PC-3 (cell line): ENCODE results near the gene LRRC75A. TPM values are rescaled to one million over a fixed set of nuclear protein-coding genes. Genes with fewer than 3 reads are reported as not detected.

Experiments
- ATAC-seq: fragments of 200-7000 bp; cut with Tn5 transposase; 2 replicates; pipeline ENCODE4 v1.9.1; 2020; ENCODE audit warnings: mild to moderate bottlenecking, moderate library complexity
- BruUV-seq: library from RNA; stranded (reverse); fragments of 400-500 nt; replicated peaks from 2 replicates; lab custom pipeline; 2021; lab: Mats Ljungman, UMichigan
- CTCF ChIA-PET: fragments of 300-600 bp; sonication (Branson Sonifier 250); formaldehyde crosslinking; loops from one replicate; lab custom pipeline; 2022; ENCODE audit warnings: antibody characterized with exemption; lab: Charles Lee
- POLR2A ChIA-PET: fragments of 300-600 bp; sonication (Branson Sonifier 250); formaldehyde crosslinking; loops from one replicate; lab custom pipeline; 2022; ENCODE audit warnings: antibody characterized with exemption; ENCODE audit not compliant: unreplicated experiment; lab: Charles Lee
- DNase-seq: peaks from one replicate; pipeline ENCODE4 v3.0.0-alpha.2; 2015
- H2AFZ ChIP-seq: fragments of 300-600 bp; sonication (generic); 2 replicates; pipeline ENCODE4 v1.6.0; 2016; ENCODE audit warnings: antibody characterized with exemption, low read length
- H3F3A ChIP-seq: fragments of 300-600 bp; sonication (generic); one replicate; pipeline ENCODE4 v1.6.0; 2017; ENCODE audit warnings: antibody characterized with exemption, low read length, control low read depth, mild to moderate bottlenecking; ENCODE audit not compliant: unreplicated experiment
- H3K27ac ChIP-seq: fragments of 300-600 bp; sonication (generic); 2 replicates; pipeline ENCODE4 v1.5.1; 2016; ENCODE audit warnings: mild to moderate bottlenecking, low read length
- H3K27me3 ChIP-seq: fragments of 300-600 bp; sonication (generic); 2 replicates; pipeline ENCODE4 v1.6.1; 2016; ENCODE audit warnings: low read length, mixed read lengths
- H3K36me3 ChIP-seq: fragments of 300-600 bp; sonication (generic); 2 replicates; pipeline ENCODE4 v1.6.1; 2016; ENCODE audit warnings: low read depth, mixed run types, low read length, mixed read lengths
- H3K4me1 ChIP-seq: fragments of 300-600 bp; sonication (generic); 2 replicates; pipeline ENCODE4 v1.5.1; 2016; ENCODE audit warnings: low read length; ENCODE audit not compliant: insufficient read depth
- H3K4me2 ChIP-seq: fragments of 300-600 bp; sonication (generic); 2 replicates; pipeline ENCODE4 v1.6.0; 2016; ENCODE audit warnings: low read length
- H3K4me3 ChIP-seq: fragments of 300-600 bp; sonication (generic); 2 replicates; pipeline ENCODE4 v1.5.1; 2016; ENCODE audit warnings: mild to moderate bottlenecking, low read length, mixed read lengths
- H3K79me2 ChIP-seq: fragments of 300-600 bp; sonication (generic); 2 replicates; pipeline ENCODE4 v1.6.1; 2017; ENCODE audit warnings: low read length, mixed read lengths
- H3K9ac ChIP-seq: fragments of 300-600 bp; sonication (generic); 2 replicates; pipeline ENCODE4 v1.6.0; 2016; ENCODE audit warnings: mild to moderate bottlenecking, low read length
- H3K9me2 ChIP-seq: fragments of 300-600 bp; sonication (generic); replicated peaks from 2 replicates; pipeline ENCODE4 v1.6.1; 2016; ENCODE audit warnings: mixed run types, low read length, mixed read lengths
- H3K9me3 ChIP-seq: fragments of 300-600 bp; sonication (generic); 2 replicates; pipeline ENCODE4 v1.6.1; 2016; ENCODE audit warnings: low read length, mixed read lengths
- H4K20me1 ChIP-seq: fragments of 300-600 bp; sonication (generic); 2 replicates; pipeline ENCODE4 v1.6.1; 2016; ENCODE audit warnings: low read length, mixed read lengths
- CTCF ChIP-seq: fragments of 300-600 bp; sonication (generic); conservative IDR thresholded peaks from 2 replicates; pipeline ENCODE4 v1.5.1; 2017; ENCODE audit warnings: antibody characterized with exemption, low read depth, mild to moderate bottlenecking, low read length
- EZH2 ChIP-seq: fragments of 300-600 bp; sonication (generic); IDR thresholded peaks from one replicate; pipeline ENCODE4 v1.6.1; 2017; ENCODE audit warnings: antibody characterized with exemption, mild to moderate bottlenecking, low read length; ENCODE audit not compliant: unreplicated experiment
- EZH2phosphoT487 ChIP-seq: fragments of 300-600 bp; sonication (generic); IDR thresholded peaks from 2 replicates; pipeline ENCODE4 v1.6.1; 2018; ENCODE audit warnings: mild to moderate bottlenecking, antibody characterized with exemption, low read length, borderline replicate concordance
- intact Hi-C: fragments of 100-400 bp; cut with micrococcal nuclease; formaldehyde crosslinking; loops from 2 replicates; pipeline ENCODE4 v1.9.0; 2023
- total RNA-seq: library from RNA; depleted of rRNA; stranded (reverse); fragments of >200 nt; gene quantifications from 2 replicates; pipeline ENCODE4 v1.2.3, GENCODE V29; 2014

LRRC75A gene
- total RNA-seq, 1 experiment from 2014 or later: 15.8 TPM

GRCh38 chr17:16428098-16428882, 63.7 kb downstream of the LRRC75A start:
- no TSS peak for BruUV-seq
- no peaks in the 10 kb centered on the region for H3K9me3 ChIP-seq
- no peaks in the 10 kb centered on the region for H3K27me3 ChIP-seq
- 0 out of 2 replicates have a peak overlapping the region, but pooled peaks have one; percentile 24 for H2AFZ ChIP-seq
- DNase-seq (peak; percentile 57), ATAC-seq (peak; percentile 75)
- no peaks in the 10 kb centered on the region for H3K9me2 ChIP-seq
- no peaks in the 10 kb centered on the region for H4K20me1 ChIP-seq
- intact Hi-C loops: no loop called here
- no peak overlapping the region for H3K9ac ChIP-seq
- no peaks in the 10 kb centered on the region for H3K4me1 ChIP-seq
- no peaks in the 10 kb centered on the region for H3K79me2 ChIP-seq
- ChIA-PET CTCF (interaction anchor here (1.1 to 1.4 kb wide), 2 partner anchors 9 to 93 kb away, joined by 3 to 6 read pairs; no protein-coding TSS in a partner anchor), POLR2A (no interaction called here)
- no peak overlapping the region for H3K27ac ChIP-seq
- no peak overlapping the region for H3K4me2 ChIP-seq
- H3K36me3 ChIP-seq: no peaks in the 10 kb centered on the region
- TF ChIP-seq CTCF: peak; percentile 90
- TF ChIP-seq EZH2phosphoT487: no peak
- no peak overlapping the region for H3K4me3 ChIP-seq
- no peaks in the 10 kb centered on the region for H3F3A ChIP-seq

GRCh38 chr17:16427020-16427419, 65.0 kb downstream of the LRRC75A start:
- Histone ChIP-seq H3K36me3 (no peaks in the 10 kb centered on the region), H3K4me1 (no peaks in the 10 kb centered on the region), H3K79me2 (no peaks in the 10 kb centered on the region), H3F3A (no peaks in the 10 kb centered on the region), H3K27ac (no peak overlapping the region), H4K20me1 (no peaks in the 10 kb centered on the region), H3K9me2 (no peaks in the 10 kb centered on the region), H3K9me3 (no peaks in the 10 kb centered on the region), H3K4me2 (no peak overlapping the region), H2AFZ (no peak overlapping the region), H3K9ac (no peak overlapping the region), H3K4me3 (no peak overlapping the region), H3K27me3 (no peaks in the 10 kb centered on the region)
- ChIA-PET POLR2A (interaction anchor here (0.6 kb wide), 1 partner anchor 94 kb away, joined by 3 read pairs; no protein-coding TSS in a partner anchor), CTCF (no interaction called here)
- BruUV-seq: no TSS peak
- DNase-seq (no peak), ATAC-seq (no peak)
- no peak for TF ChIP-seq EZH2phosphoT487
- intact Hi-C loops: no loop called here

- intact Hi-C loops: no loop called here
- no peak for TF ChIP-seq CTCF
- TF ChIP-seq EZH2: no peak
- no peak for TF ChIP-seq EZH2phosphoT487
- H3K9ac ChIP-seq: no peak overlapping the region
- POLR2A ChIA-PET: no interaction called here
- no peaks in the 10 kb centered on the region for H3K79me2 ChIP-seq
- no peak overlapping the region for H2AFZ ChIP-seq
- no peak overlapping the region for H3K4me3 ChIP-seq
- H3K4me1 ChIP-seq: no peaks in the 10 kb centered on the region; the same call in 1 of the 2 replicates
- H3K4me2 ChIP-seq: no peak overlapping the region
- no peaks in the 10 kb centered on the region for H3F3A ChIP-seq
- no peaks in the 10 kb centered on the region for H3K27me3 ChIP-seq
- no peaks in the 10 kb centered on the region for H3K9me3 ChIP-seq
- DNase-seq: no peak
- CTCF ChIA-PET: no interaction called here
- no peaks in the 10 kb centered on the region for H3K9me2 ChIP-seq
- no peak for ATAC-seq
- no peak overlapping the region for H3K27ac ChIP-seq
- H3K36me3 ChIP-seq: no peaks in the 10 kb centered on the region
- no peaks in the 10 kb centered on the region for H4K20me1 ChIP-seq
- BruUV-seq: no TSS peak
These were observed 66.0 kb downstream of the LRRC75A start for GRCh38 chr17:16425698-16426659.
